ENCODE data around the gene SYCP2. TPM values are rescaled to one million over a fixed set of nuclear protein-coding genes. Genes with fewer than 3 reads are reported as not detected.

SYCP2 gene
- polyA plus RNA-seq, 4 donors = 5.0 to 7.5 (median 6.8) TPM

- no peak for DNase-seq (ENCODE audit: low read depth in 4 of 4, low spot score in 3 of 4)
Measured at GRCh38 chr20:59839400-59839799, 94.0 kb downstream of the SYCP2 start.

DNA sequence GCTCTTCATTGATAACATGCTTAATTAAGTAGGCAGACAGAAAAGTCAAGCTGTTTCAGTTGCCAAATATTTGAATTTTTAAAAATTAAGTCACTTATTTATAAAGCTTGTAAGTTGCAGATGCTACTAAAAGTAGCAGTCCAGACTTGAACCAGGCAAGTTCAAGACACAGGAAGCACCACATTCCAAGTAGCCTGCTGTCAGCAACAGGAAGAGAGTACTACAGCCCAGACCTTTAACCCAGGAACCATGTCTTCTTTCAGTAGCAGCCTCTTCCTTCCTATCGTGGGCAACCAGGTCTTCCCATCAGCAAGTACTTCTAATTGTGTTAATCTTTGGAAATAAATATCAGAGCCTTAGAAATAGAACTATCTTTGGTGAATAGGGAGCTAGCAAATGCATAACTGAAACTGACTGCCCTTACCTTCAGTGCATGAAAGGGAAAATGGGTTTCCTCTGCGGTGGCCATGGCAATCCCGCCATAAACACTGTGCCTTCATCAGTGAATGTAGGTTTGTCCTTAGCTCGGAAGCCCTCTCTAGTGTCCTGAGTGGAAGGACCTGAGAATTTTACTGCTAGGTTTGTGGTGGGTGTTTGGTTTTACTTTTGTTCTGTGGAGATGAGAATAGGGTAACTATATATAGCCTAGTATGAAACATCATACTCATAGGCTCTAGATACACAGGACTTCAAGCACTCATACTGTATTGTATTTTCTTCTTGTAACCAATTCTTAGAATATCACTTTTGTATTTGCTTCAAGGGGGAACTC is 95.6 kb downstream of the SYCP2 start:
- no peak for DNase-seq (ENCODE audit: low read depth in 4 of 4, low spot score in 3 of 4)

GRCh38 chr20:59836767-59837166 is 96.7 kb downstream of the SYCP2 start:
- no peak for DNase-seq (ENCODE audit: low read depth in 4 of 4, low spot score in 3 of 4)

DNA sequence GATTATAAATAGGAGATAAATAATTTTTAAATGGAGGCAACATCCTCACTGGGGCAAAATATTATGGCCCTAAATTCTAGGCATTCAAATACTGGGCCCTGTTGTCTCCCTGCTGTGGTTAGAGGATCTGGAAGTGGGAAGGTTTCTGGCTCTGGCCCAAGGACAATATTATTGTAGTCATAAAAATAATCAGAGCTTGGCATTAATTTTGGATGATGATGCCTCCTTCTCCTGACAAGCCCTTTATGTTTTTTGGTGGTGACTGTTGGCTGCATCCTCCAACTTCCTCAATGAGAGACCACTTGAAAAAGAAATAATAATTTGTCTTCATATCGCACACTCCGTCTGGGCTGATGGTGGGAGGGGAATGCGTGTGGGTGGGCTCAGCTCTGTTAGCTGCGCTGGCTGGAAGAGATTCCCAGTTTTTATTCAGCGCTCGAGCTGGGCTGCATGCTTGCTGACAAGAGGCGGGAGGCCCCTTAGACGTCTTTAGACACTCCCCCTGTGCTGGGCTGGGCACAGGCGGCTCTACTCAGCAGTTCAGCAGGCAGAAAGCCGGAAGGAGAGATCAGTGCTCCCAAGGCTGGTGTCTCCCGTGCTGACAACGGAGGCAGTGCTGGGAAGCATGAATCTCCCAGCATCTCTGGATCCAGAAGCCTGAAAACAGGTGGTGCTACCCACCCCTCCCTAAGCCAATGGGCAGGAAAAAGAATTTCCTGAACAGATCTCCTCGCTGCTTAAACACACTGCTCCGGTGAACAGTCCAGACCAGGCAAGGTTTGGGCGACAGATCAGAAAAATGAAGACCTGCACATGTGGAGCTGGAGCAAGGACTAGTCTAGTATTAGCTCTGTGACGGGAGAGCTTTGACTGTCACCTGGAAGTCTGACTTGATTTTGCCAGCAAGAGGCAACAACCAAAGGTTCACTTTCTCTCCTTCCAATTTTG is 97.7 kb downstream of the SYCP2 start:
- DNase-seq (ENCODE audit: low read depth in 4 of 4, low spot score in 3 of 4) = peak in 3 of 4 donors; percentile 56 to 68 (median 63)

DNA sequence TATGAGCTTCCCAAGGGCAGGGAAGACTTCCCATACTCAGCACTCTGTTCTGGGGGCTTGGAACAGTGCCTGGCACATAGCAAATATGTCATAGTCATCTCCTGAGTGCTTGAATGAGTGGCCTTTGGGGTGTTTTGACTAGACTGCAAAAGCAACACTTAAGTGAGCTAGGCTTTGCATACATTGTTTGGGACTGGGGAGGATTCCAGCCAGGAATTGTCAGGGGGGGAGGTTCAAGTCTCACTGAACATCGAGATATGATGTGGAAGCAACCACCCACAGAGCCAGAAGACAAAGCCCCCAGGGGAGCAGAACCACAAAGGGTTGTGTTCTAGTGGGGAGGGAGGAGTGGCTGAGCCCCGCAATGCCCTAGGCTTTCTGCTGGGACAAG is 98.4 kb downstream of the SYCP2 start:
- no peak for DNase-seq (ENCODE audit: low read depth in 4 of 4, low spot score in 3 of 4)

DNA sequence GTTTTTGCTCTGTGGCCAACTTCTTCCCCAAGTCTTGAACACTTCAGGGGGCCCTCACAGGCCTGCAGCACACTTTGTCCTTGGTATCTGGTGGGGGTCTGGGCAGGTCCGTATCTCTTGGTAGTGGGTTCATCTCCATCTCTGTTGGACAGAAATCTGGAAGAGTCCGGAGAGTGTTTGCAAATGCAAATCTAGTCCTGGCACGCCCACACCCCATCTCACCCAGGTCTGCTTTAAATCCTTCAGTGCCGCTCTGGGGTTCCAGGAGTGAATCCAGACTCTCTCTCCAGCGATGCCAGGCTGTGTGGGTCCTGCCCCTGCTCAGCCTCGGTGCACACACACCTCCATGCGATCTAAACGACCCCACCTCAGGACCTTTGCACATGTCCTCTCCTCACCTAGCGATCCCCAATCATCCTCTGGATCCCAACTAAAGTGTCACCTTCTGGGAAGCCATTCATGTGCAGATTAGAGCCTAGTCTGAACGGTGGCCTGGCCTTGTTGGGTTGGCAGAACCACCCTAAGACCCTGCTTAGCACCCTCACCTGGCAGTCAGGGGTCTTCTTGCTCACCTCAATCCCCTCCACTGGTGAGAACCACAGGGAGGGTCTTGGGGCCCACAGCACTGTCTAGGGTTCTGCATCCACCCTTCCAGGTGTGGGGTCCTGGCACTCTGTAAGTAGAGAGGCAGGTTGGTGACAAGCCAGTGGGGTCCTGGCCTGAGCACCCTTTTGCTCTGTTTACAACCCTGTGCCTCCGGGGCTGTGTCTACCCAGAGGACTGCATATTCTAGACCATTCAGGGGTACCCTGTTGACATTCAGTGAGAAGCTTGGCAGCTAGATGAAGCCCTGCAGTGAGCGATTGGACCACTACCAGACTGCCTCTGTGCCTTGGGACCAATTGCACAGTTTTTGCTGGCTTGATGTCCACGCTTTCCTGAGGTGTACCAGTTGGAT is 100.8 kb downstream of the SYCP2 start:
- no peak for DNase-seq (ENCODE audit: low read depth in 4 of 4, low spot score in 3 of 4)

DNA sequence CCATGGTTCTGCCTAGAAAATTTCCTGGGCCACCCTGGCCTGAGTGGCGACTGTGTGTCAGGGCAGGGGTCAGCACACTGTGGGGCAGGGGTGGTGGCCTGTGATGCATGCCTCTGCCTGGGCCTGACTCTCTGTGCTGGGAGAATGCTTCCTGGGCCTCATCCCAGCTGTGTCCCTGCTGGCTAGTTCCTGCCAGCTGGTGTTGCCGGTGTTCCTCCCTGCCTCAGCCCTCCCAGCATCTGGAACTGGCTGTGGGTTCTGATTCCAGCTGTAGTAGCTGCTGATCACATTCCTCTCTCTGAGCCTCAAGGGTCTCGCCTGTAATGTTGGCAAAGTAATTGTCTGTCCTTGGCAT is 101.5 kb downstream of the SYCP2 start:
- no peak for DNase-seq (ENCODE audit: low read depth in 4 of 4, low spot score in 3 of 4)

- DNase-seq (ENCODE audit: low read depth in 4 of 4, low spot score in 3 of 4) = no peak
Measured at GRCh38 chr20:59831024-59831915, 102.2 kb downstream of the SYCP2 start.

- no peak for DNase-seq (ENCODE audit: low read depth in 4 of 4, low spot score in 3 of 4)
Measured at GRCh38 chr20:59830665-59831023, 102.8 kb downstream of the SYCP2 start.

DNA sequence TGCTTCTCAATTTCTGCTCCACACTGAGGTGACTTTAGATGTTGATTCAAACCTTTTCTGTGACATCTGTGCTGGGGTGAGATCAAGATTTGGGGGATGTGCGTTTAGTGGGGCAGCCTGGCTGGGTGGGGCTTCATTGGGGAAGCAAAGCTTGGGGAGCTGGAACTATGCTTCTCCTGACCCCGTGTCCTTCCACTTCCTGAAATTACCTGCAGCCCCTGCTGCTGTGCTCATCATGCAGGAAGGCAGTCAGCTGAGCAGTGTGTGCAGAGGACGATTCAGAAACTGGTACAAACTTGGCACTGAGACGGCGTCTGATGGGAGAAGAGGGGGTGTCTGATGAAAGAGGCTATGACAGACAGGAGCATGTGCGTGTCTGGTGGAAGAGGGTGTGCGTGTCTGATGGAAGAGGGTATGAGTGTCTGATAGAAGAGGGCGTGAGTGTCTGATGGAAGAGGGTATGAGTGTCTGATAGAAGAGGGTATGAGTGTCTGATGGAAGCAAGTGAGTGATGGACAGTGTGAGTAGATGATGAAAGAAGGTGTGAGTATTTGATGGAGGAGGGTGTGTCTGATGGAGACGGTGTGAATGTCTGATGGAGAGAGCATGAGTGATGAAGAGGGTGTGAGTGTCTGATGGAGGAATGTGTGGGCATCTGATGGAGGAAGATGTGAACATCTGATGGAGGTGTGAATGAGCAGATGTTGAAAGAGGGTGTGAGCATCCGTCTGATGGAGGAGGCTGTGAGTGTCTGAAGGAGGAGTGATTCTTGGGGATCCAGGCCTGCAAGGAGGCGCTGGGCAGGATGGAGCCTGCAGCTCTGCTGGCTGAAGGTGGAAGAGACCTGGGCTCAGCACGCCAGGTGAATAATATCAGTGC is 103.4 kb downstream of the SYCP2 start:
- DNase-seq (ENCODE audit: low read depth in 4 of 4, low spot score in 3 of 4) = no peak

- DNase-seq (ENCODE audit: low read depth in 4 of 4, low spot score in 3 of 4) = no peak
Measured at GRCh38 chr20:59829054-59829785, 104.2 kb downstream of the SYCP2 start.

DNA sequence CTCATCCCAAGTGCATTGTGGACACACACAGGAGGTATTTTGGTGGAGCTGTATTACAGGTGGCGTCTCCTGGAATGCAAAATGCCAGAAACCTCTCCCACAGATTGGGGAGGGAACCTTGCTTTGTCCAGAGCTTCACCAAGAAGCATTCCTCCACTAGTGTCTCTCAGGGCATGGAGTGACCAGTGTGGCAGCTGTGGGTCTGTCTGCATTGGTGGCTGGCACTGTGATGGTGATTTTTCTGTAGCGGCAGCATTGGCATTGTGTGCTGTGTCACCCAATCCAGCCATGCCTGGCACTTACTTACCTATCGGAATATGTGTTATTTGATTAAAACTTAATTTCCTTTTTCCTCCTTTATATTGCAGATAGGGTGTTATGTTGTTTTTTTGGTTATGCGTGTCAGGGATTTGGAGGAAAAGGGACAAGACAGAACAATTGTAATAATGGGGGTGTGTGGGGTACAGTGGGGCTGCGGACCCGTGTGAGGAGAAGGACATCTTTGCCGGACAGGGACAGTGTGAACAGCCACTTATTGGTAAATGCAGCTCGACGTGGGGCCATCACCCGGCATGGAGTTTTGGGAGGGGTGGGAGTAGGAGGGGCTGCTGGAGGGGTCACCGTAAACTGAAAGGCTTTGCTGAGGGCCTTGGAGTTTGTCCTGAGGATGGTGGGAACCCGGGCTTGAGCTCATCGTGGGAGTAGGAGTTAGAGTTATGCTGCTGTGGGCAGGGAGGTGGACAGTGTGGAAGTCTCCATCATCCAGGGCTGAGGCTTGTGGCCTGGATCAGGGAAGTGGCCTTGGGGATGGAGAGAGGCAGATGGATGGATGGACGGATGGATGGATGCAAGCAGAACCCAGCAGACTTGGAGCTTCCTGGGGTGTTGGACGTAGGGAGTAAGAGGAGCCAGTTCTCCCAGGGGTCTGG is 105.0 kb downstream of the SYCP2 start:
- DNase-seq (ENCODE audit: low read depth in 4 of 4, low spot score in 3 of 4) = no peak

- DNase-seq (ENCODE audit: low read depth in 4 of 4, low spot score in 3 of 4) = no peak
Measured at GRCh38 chr20:59827138-59828056, 106.0 kb downstream of the SYCP2 start.

GRCh38 chr20:59825944-59826759 is 107.3 kb downstream of the SYCP2 start:
- no peak for DNase-seq (ENCODE audit: low read depth in 4 of 4, low spot score in 3 of 4)

DNA sequence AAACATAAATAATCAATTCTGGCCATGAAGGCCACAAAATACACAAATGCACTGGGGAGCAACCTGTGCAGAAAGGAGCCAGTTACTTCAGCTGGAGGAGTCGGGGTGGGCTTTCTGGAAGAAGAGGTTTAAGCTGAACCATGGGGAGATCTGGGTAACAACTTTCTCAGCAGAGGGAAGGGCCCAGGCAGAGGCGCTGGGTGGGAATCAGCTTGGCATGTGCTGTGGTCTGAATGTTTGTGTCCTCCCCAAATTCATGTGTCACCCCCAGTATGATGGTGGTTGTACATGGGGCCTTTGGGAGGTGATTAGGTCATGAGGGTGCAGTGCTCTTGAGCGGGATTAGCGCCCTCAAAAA is 107.9 kb downstream of the SYCP2 start:
- DNase-seq (ENCODE audit: low read depth in 4 of 4, low spot score in 3 of 4) = no peak
